ENCODE results near the gene SELENOF. TPM values are rescaled to one million over a fixed set of nuclear protein-coding genes. Genes with fewer than 3 reads are reported as not detected.

The SELENOF gene
- total RNA-seq (100 to 1,000 TPM; 157 to 166 TPM), polyA plus RNA-seq (100 to 1,000 TPM; 289 to 369 (median 328) TPM), total RNA-seq (44.3 to 141 (median 100) reads per million in 6 experiments)

GRCh38 chr1:86913896-86914600 is at the start of gene SELENOF:
Gene SELENOF, minus strand, starts transcription at chr1:86914126. Its CDS starts 15 bp downstream, at chr1:86914111.
- peaks cover 26 to 56% (median 44%) of the 10 kb centered on the region in 4 donors for H3K4me1 Mint-ChIP-seq
- no peaks in the 10 kb centered on the region for H3K9me3 Mint-ChIP-seq
- no peak within 1 kb of the TSS for H3K27ac Mint-ChIP-seq

GRCh38 chr1:86960548-86960947 is 46.6 kb upstream of the SELENOF start:
- Mint-ChIP-seq H3K27ac (no peak overlapping the region), H3K36me3 (no peaks in the 10 kb centered on the region), H3K9me3 (no peaks in the 10 kb centered on the region), H3K27me3 (no peaks in the 10 kb centered on the region), H3K4me1 (peaks cover 2 to 9% (median 6%) of the 10 kb centered on the region in 4 donors), H3K4me3 (no peak overlapping the region)
- DNase-seq = no peak
- POLR2A ChIA-PET = no interaction called here
- ATAC-seq = no peak

More at GRCh38 chr1:86913896-86914600, at the start of gene SELENOF:
- DNase-seq = peak; percentile 98 to 100 (median 99)
- no peak within 1 kb of the TSS for H3K4me3 Mint-ChIP-seq
- POLR2A ChIA-PET = interaction anchor here (0.6 to 4.0 kb wide), 13 partner anchors 12 to 1977 kb away, joined by 3 to 55 read pairs (median 6); partner anchors contain the start of genes BCL10, GTF2B, LMO4 and ODF2L
- peaks cover 0 to 26% (median 4%) of the 10 kb centered on the region in 3 donors for H3K36me3 Mint-ChIP-seq
- H3K27me3 Mint-ChIP-seq = no peaks in the 10 kb centered on the region
- ATAC-seq = peak; percentile 86 to 88

- Mint-ChIP-seq H3K27me3 (no peaks in the 10 kb centered on the region), H3K4me3 (no peak overlapping the region), H3K27ac (no peak overlapping the region), H3K4me1 (peaks cover 0 to 13% (median 4%) of the 10 kb centered on the region in 4 donors), H3K9me3 (no peaks in the 10 kb centered on the region), H3K36me3 (no peaks in the 10 kb centered on the region)
- ATAC-seq (no peak), DNase-seq (no peak)
- POLR2A ChIA-PET = no interaction called here
Measured at GRCh38 chr1:86957221-86957620, 43.3 kb upstream of the SELENOF start.

- H3K4me1 Mint-ChIP-seq = peaks cover 0 to 13% (median 4%) of the 10 kb centered on the region in 4 donors
- no peaks in the 10 kb centered on the region for H3K9me3 Mint-ChIP-seq
- H3K4me3 Mint-ChIP-seq = no peak overlapping the region
- H3K27ac Mint-ChIP-seq = peak overlapping the region in 2 of 10 donors; percentile 3 to 36
- no peaks in the 10 kb centered on the region for H3K27me3 Mint-ChIP-seq
- ATAC-seq (no peak), DNase-seq (no peak)
- POLR2A ChIA-PET = no interaction called here
- no peaks in the 10 kb centered on the region for H3K36me3 Mint-ChIP-seq
Measured at GRCh38 chr1:86956221-86956620, 42.3 kb upstream of the SELENOF start.

- no peaks in the 10 kb centered on the region for H3K36me3 Mint-ChIP-seq
- no peak for DNase-seq
- no peak overlapping the region for H3K4me3 Mint-ChIP-seq
- ATAC-seq = no peak
- no peaks in the 10 kb centered on the region for H3K9me3 Mint-ChIP-seq
- no peaks in the 10 kb centered on the region for H3K27me3 Mint-ChIP-seq
- POLR2A ChIA-PET = no interaction called here
- H3K27ac Mint-ChIP-seq = peak overlapping the region in 2 of 10 donors; percentile 3 to 83
- H3K4me1 Mint-ChIP-seq = peaks cover 1 to 13% (median 4%) of the 10 kb centered on the region in 4 donors
Measured at GRCh38 chr1:86955678-86956077, 41.8 kb upstream of the SELENOF start.

- Mint-ChIP-seq H3K4me3 (no peak overlapping the region), H3K4me1 (peaks cover 2 to 13% (median 8%) of the 10 kb centered on the region in 4 donors), H3K27ac (no peak overlapping the region), H3K27me3 (no peaks in the 10 kb centered on the region), H3K9me3 (no peaks in the 10 kb centered on the region), H3K36me3 (no peaks in the 10 kb centered on the region)
- DNase-seq (no peak), ATAC-seq (no peak)
- POLR2A ChIA-PET = no interaction called here
Measured at GRCh38 chr1:86953167-86953566, 39.2 kb upstream of the SELENOF start.

GRCh38 chr1:86951430-86951829 is 37.5 kb upstream of the SELENOF start:
- Mint-ChIP-seq H3K36me3 (no peaks in the 10 kb centered on the region), H3K4me1 (peaks cover 2 to 12% (median 8%) of the 10 kb centered on the region in 4 donors), H3K27me3 (no peaks in the 10 kb centered on the region), H3K4me3 (no peak overlapping the region), H3K9me3 (no peaks in the 10 kb centered on the region), H3K27ac (no peak overlapping the region)
- DNase-seq (no peak), ATAC-seq (no peak)
- POLR2A ChIA-PET = no interaction called here

GRCh38 chr1:86950712-86951419 is 36.9 kb upstream of the SELENOF start:
- H3K27ac Mint-ChIP-seq = no peak overlapping the region
- H3K27me3 Mint-ChIP-seq = no peaks in the 10 kb centered on the region
- POLR2A ChIA-PET = no interaction called here
- peaks cover 2 to 11% (median 9%) of the 10 kb centered on the region in 4 donors for H3K4me1 Mint-ChIP-seq
- no peak for DNase-seq
- no peak for ATAC-seq
- H3K9me3 Mint-ChIP-seq = no peaks in the 10 kb centered on the region
- no peak overlapping the region for H3K4me3 Mint-ChIP-seq
- no peaks in the 10 kb centered on the region for H3K36me3 Mint-ChIP-seq

GRCh38 chr1:86948212-86948611 is 34.3 kb upstream of the SELENOF start:
- peaks cover 4 to 10% (median 7%) of the 10 kb centered on the region in 4 donors for H3K4me1 Mint-ChIP-seq
- no peak overlapping the region for H3K4me3 Mint-ChIP-seq
- ATAC-seq (no peak), DNase-seq (no peak)
- POLR2A ChIA-PET = interaction anchor here (0.6 kb wide), 1 partner anchor 58 kb away, joined by 3 read pairs; no protein-coding TSS in a partner anchor
- H3K36me3 Mint-ChIP-seq = no peaks in the 10 kb centered on the region
- H3K9me3 Mint-ChIP-seq = no peaks in the 10 kb centered on the region
- no peak overlapping the region for H3K27ac Mint-ChIP-seq
- H3K27me3 Mint-ChIP-seq = no peaks in the 10 kb centered on the region

GRCh38 chr1:86942743-86943142 is 28.8 kb upstream of the SELENOF start:
- POLR2A ChIA-PET = no interaction called here
- Mint-ChIP-seq H3K36me3 (no peaks in the 10 kb centered on the region), H3K4me3 (no peak overlapping the region), H3K4me1 (peaks cover 7 to 12% (median 8%) of the 10 kb centered on the region in 4 donors), H3K27me3 (no peaks in the 10 kb centered on the region), H3K9me3 (no peaks in the 10 kb centered on the region), H3K27ac (no peak overlapping the region)
- DNase-seq (no peak), ATAC-seq (no peak)

GRCh38 chr1:86942042-86942441 is 28.1 kb upstream of the SELENOF start:
- H3K27ac Mint-ChIP-seq = no peak overlapping the region
- POLR2A ChIA-PET = no interaction called here
- H3K4me3 Mint-ChIP-seq = no peak overlapping the region
- no peaks in the 10 kb centered on the region for H3K27me3 Mint-ChIP-seq
- DNase-seq (no peak), ATAC-seq (no peak)
- H3K36me3 Mint-ChIP-seq = no peaks in the 10 kb centered on the region
- H3K4me1 Mint-ChIP-seq = peaks cover 7 to 12% (median 8%) of the 10 kb centered on the region in 4 donors
- no peaks in the 10 kb centered on the region for H3K9me3 Mint-ChIP-seq

GRCh38 chr1:86940599-86940998 is 26.7 kb upstream of the SELENOF start:
- no peak overlapping the region for H3K4me3 Mint-ChIP-seq
- H3K4me1 Mint-ChIP-seq = peaks cover 4 to 12% (median 8%) of the 10 kb centered on the region in 4 donors
- H3K9me3 Mint-ChIP-seq = no peaks in the 10 kb centered on the region
- DNase-seq (no peak), ATAC-seq (no peak)
- H3K27me3 Mint-ChIP-seq = no peaks in the 10 kb centered on the region
- no peak overlapping the region for H3K27ac Mint-ChIP-seq
- POLR2A ChIA-PET = interaction anchor here (1.1 kb wide), 1 partner anchor 26 kb away, joined by 6 read pairs; the partner anchor contains the start of genes HS2ST1 and SELENOF
- H3K36me3 Mint-ChIP-seq = no peaks in the 10 kb centered on the region

GRCh38 chr1:86939406-86939805 is 25.5 kb upstream of the SELENOF start:
- Mint-ChIP-seq H3K27me3 (no peaks in the 10 kb centered on the region), H3K9me3 (no peaks in the 10 kb centered on the region), H3K4me3 (no peak overlapping the region), H3K4me1 (peaks cover 5 to 12% (median 7%) of the 10 kb centered on the region in 4 donors), H3K27ac (peak overlapping the region in 1 of 10 donors; percentile 2), H3K36me3 (no peaks in the 10 kb centered on the region)
- ATAC-seq (no peak), DNase-seq (no peak)
- POLR2A ChIA-PET = interaction anchor here (1.1 kb wide), 1 partner anchor 24 kb away, joined by 6 read pairs; the partner anchor contains the start of genes HS2ST1 and SELENOF
